Activated CD8-positive, alpha-beta memory T cell treated with anti-CD3 and anti-CD28 coated beads, Interleukin-2, amount 10 ng/mL, durations not matched to agents 7 days and 5 days (primary cell): ENCODE results near the gene UBAC1. TPM values are rescaled to one million over a fixed set of nuclear protein-coding genes. Genes with fewer than 3 reads are reported as not detected.
"Not testable (repeated sequence)": the region's sequence is repeated elsewhere in the genome, so short reads cannot be mapped to it uniquely, and the experiment has no call there.

ENCODE experiments used
- ATAC-seq: fragments of 150-1000 bp; cut with Tn5 transposase; one replicate; pipeline ENCODE4 v1.10.0; 2021; ENCODE audit warnings: moderate library complexity
- CTCF ChIA-PET: fragments of 350-600 bp; sonication (Branson Sonifier 250); formaldehyde crosslinking; loops from one replicate; lab custom pipeline; 2021; ENCODE audit warnings: antibody characterized with exemption; lab: Charles Lee
- DNase-seq: peaks from one replicate; pipeline ENCODE4 v3.0.0-alpha.2; 2020
- H3K27ac Mint-ChIP-seq: one replicate; pipeline ENCODE4 v1.8.0; 2021; ENCODE audit warnings: mild to moderate bottlenecking, mixed read lengths
- H3K27me3 Mint-ChIP-seq: one replicate; pipeline ENCODE4 v1.8.0; 2021; ENCODE audit warnings: mixed read lengths
- H3K36me3 Mint-ChIP-seq: one replicate; pipeline ENCODE4 v1.8.0; 2021; ENCODE audit warnings: mild to moderate bottlenecking, mixed read lengths
- H3K4me1 Mint-ChIP-seq: one replicate; pipeline ENCODE4 v1.8.0; 2021; ENCODE audit warnings: mixed read lengths
- H3K4me3 Mint-ChIP-seq: one replicate; pipeline ENCODE4 v1.8.0; 2021; ENCODE audit warnings: mild to moderate bottlenecking, moderate library complexity, mixed read lengths
- H3K9me3 Mint-ChIP-seq: one replicate; pipeline ENCODE4 v1.8.0; 2022; ENCODE audit warnings: low read depth, mixed read lengths
- total RNA-seq, 2 experiments: library from RNA; stranded (reverse); gene quantifications; one replicate each; pipeline ENCODE4 v1.2.3, GENCODE V29; 2021

The UBAC1 gene
- total RNA-seq, 2 experiments from 2014 or later, result 32.6 to 36.5 TPM

DNA sequence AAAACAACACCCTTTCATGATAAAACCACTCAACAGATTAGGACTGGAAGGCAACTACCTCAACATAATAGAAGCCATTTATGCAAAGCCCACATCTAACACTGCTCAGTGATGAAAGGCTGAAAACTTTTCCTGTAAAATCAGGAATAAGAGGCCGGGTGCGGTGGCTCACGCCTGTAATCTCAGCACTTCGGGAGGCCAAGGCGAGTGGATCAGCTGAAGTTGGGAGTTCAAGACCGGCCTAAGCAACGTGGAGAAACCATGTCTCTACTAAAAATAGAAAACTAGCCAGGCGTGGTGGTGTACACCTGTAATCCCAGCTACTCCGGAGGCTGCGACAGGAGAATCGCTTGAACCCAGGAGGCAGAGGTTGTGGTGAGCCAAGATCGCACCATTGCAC lies 44.9 kb downstream of the UBAC1 start:
- ATAC-seq, H3K27ac Mint-ChIP-seq, H3K4me3 Mint-ChIP-seq, CTCF ChIA-PET, DNase-seq, H3K27me3 Mint-ChIP-seq, H3K4me1 Mint-ChIP-seq: not testable (repeated sequence)
- Mint-ChIP-seq H3K36me3 (peaks cover 54% of the 10 kb centered on the region), H3K9me3 (peaks cover 20% of the 10 kb centered on the region)

DNA sequence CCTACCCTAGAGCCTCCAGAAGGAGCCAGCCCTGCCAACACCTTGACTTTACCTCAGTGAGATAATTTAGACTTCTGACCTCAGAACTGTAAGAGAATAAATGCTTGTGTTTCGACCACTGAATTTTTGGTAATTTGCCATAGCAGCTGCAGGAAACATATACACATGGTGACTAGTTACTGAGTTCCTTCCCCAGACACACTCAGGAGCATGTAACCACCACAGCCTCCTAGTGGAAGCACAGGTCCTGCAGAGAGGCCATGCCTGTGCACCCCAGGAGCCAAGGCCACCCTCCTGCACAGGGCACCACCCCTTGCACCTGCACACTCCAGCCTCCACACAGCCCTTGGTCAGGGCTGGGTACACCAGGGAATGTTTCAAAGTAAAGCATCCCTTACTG lies 46.3 kb downstream of the UBAC1 start:
- H3K4me3 Mint-ChIP-seq, result no peak overlapping the region
- no peak for ATAC-seq
- DNase-seq, result no peak
- H3K36me3 Mint-ChIP-seq, result peaks cover 66% of the 10 kb centered on the region
- H3K27ac Mint-ChIP-seq, result no peak overlapping the region
- no peaks in the 10 kb centered on the region for H3K27me3 Mint-ChIP-seq
- peaks cover 20% of the 10 kb centered on the region for H3K9me3 Mint-ChIP-seq
- H3K4me1 Mint-ChIP-seq, result peaks cover 14% of the 10 kb centered on the region
- CTCF ChIA-PET, result no interaction called here

DNA sequence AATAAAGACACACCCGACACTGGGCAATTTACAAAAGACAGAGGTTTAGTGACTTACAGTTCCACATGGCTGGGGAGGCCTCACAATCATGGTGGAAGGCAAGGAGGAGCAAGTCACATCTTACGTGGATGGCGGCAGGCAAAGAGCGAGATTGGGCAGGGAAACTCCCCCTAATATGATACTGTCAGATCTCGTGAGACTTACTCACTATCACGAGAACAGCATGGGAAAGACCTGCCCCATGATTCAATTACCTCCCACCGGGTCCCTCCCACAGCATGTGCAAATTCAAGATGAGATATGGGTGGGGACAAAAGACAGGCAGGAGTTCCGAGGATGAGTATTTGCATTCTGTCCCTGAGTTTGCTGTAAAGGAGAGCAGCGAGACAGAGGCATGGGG lies 49.9 kb downstream of the UBAC1 start:
- H3K9me3 Mint-ChIP-seq, DNase-seq, H3K27ac Mint-ChIP-seq, CTCF ChIA-PET, H3K4me3 Mint-ChIP-seq, ATAC-seq, H3K27me3 Mint-ChIP-seq: not testable (repeated sequence)
- Mint-ChIP-seq H3K36me3 (peaks cover 59% of the 10 kb centered on the region), H3K4me1 (peaks cover 30% of the 10 kb centered on the region)

DNA sequence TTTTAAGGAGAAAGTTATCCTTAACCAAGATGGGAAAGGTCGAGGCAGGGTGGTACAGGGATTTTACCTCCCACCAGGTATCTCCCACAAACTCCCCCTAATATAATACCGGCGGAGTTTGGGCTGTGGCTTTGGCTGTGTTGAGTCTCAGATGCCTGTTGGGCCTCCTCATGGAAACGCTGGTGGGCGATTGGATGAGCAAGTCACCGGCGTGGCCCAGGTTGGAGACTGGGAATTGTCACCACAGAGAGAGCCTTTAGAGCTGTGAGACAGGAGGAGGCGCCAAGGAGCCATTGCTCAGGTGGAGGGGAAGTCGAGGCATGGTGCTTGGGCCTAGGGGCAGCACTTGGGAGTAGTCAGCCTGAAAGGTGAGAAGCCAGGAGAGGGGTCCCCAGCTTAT lies 50.4 kb downstream of the UBAC1 start:
- DNase-seq, result no peak
- no peaks in the 10 kb centered on the region for H3K27me3 Mint-ChIP-seq

GRCh38 chr9:135910216-135910615 lies 51.0 kb downstream of the UBAC1 start:
- no peak overlapping the region for H3K4me3 Mint-ChIP-seq
- ATAC-seq, result no peak
- no peak overlapping the region for H3K27ac Mint-ChIP-seq
- H3K4me1 Mint-ChIP-seq, result peaks cover 41% of the 10 kb centered on the region
- peaks cover 5% of the 10 kb centered on the region for H3K9me3 Mint-ChIP-seq
- CTCF ChIA-PET, result interaction anchor here (0.6 kb wide), 1 partner anchor 49 kb away, joined by 3 read pairs; no protein-coding TSS in a partner anchor
- H3K27me3 Mint-ChIP-seq, result no peaks in the 10 kb centered on the region
- H3K36me3 Mint-ChIP-seq, result peaks cover 49% of the 10 kb centered on the region
- DNase-seq, result no peak

More for the DNA sequence above, 50.4 kb downstream of the UBAC1 start:
- Mint-ChIP-seq H3K4me3 (no peak overlapping the region), H3K4me1 (peaks cover 35% of the 10 kb centered on the region), H3K36me3 (peaks cover 54% of the 10 kb centered on the region), H3K9me3 (peaks cover 5% of the 10 kb centered on the region), H3K27ac (no peak overlapping the region)
- CTCF ChIA-PET, result no interaction called here
- ATAC-seq, result no peak

GRCh38 chr9:135909371-135909770 lies 51.8 kb downstream of the UBAC1 start:
- no peak overlapping the region for H3K27ac Mint-ChIP-seq
- no peak for ATAC-seq
- H3K9me3 Mint-ChIP-seq, result peaks cover 5% of the 10 kb centered on the region
- H3K4me3 Mint-ChIP-seq, result peak overlapping the region; percentile 67
- H3K36me3 Mint-ChIP-seq, result peaks cover 45% of the 10 kb centered on the region
- no peaks in the 10 kb centered on the region for H3K27me3 Mint-ChIP-seq
- CTCF ChIA-PET, result interaction anchor here (0.9 kb wide), 1 partner anchor 733 kb away, joined by 4 read pairs; no protein-coding TSS in a partner anchor
- DNase-seq, result no peak
- peaks cover 41% of the 10 kb centered on the region for H3K4me1 Mint-ChIP-seq

GRCh38 chr9:135908754-135909204 lies 52.4 kb downstream of the UBAC1 start:
- H3K9me3 Mint-ChIP-seq, result peaks cover 4% of the 10 kb centered on the region
- H3K27me3 Mint-ChIP-seq, result no peaks in the 10 kb centered on the region
- CTCF ChIA-PET, result interaction anchor here (0.9 kb wide), 1 partner anchor 734 kb away, joined by 4 read pairs; no protein-coding TSS in a partner anchor
- DNase-seq (no peak), ATAC-seq (no peak)
- H3K36me3 Mint-ChIP-seq, result peaks cover 42% of the 10 kb centered on the region
- H3K27ac Mint-ChIP-seq, result peak overlapping the region; percentile 55
- peaks cover 40% of the 10 kb centered on the region for H3K4me1 Mint-ChIP-seq
- H3K4me3 Mint-ChIP-seq, result peak overlapping the region; percentile 67

GRCh38 chr9:135908093-135908753 lies 53.0 kb downstream of the UBAC1 start:
- ATAC-seq, result peak; percentile 11
- CTCF ChIA-PET, result no interaction called here
- no peak for DNase-seq
- Mint-ChIP-seq H3K27ac (peak overlapping the region; percentile 55), H3K9me3 (peaks cover 2% of the 10 kb centered on the region), H3K4me1 (peaks cover 37% of the 10 kb centered on the region), H3K4me3 (peak overlapping the region; percentile 67), H3K36me3 (peaks cover 39% of the 10 kb centered on the region), H3K27me3 (no peaks in the 10 kb centered on the region)

GRCh38 chr9:135907431-135908092 lies 53.6 kb downstream of the UBAC1 start, which contains the start of gene CAMSAP1:
CAMSAP1 (minus strand) TSS chr9:135907546; CDS start chr9:135907159, 387 bp downstream.
- Mint-ChIP-seq H3K27me3 (no peaks in the 10 kb centered on the region), H3K27ac (peak within 1 kb of the TSS; percentile 53), H3K4me1 (peaks cover 37% of the 10 kb centered on the region), H3K9me3 (peaks cover 2% of the 10 kb centered on the region), H3K36me3 (peaks cover 41% of the 10 kb centered on the region), H3K4me3 (peak within 1 kb of the TSS; percentile 72)
- CTCF ChIA-PET, result interaction anchor here (1.0 kb wide), 1 partner anchor 44 kb away, joined by 3 read pairs; no protein-coding TSS in a partner anchor
- peak; percentile 95 for DNase-seq
- ATAC-seq, result peak; percentile 92

- peaks cover 36% of the 10 kb centered on the region for H3K36me3 Mint-ChIP-seq
- DNase-seq (no peak), ATAC-seq (no peak)
- H3K4me1 Mint-ChIP-seq, result peaks cover 37% of the 10 kb centered on the region
- H3K27ac Mint-ChIP-seq, result no peak overlapping the region
- CTCF ChIA-PET, result interaction anchor here (1.0 kb wide), 1 partner anchor 43 kb away, joined by 3 read pairs; no protein-coding TSS in a partner anchor
- no peak overlapping the region for H3K4me3 Mint-ChIP-seq
- peaks cover 2% of the 10 kb centered on the region for H3K9me3 Mint-ChIP-seq
- H3K27me3 Mint-ChIP-seq, result no peaks in the 10 kb centered on the region
These were observed 54.2 kb downstream of the UBAC1 start for GRCh38 chr9:135907006-135907430.

DNA sequence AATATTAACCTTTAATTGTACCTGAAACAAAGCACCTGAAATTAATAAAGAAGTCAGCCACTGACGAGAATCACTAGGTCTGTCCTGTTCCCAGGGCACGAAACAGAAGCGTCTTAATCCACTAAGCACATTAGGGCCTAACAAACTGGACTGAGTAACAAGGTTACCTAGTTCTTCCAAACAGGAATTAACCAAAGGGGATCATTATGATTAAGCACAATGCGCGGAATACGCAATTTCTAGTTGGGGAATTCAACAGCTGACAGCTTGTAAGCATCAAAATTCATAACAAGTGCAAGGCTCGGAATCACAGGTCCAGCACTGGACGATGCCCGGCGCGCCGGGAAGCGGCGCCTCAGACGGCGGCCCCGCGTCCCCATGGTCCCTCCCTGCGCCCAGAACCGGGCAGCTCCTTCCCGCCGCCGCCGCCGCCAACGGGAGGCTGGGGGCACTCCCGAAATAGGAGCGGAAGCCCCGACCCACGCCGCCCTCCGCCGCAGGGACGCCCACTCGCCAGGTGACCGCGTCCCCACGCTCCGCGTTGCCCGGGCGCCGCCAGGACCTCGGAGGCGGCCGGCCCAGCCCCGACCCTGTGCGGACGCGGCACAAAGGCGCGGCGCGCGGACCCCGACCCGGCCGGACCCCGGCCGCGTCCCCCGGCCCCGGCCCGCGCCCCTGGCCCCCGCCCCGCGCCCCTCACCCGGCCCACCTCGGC lies 54.7 kb downstream of the UBAC1 start:
- Mint-ChIP-seq H3K27me3 (no peaks in the 10 kb centered on the region), H3K4me3 (peak overlapping the region; percentile 72), H3K9me3 (no peaks in the 10 kb centered on the region), H3K36me3 (peaks cover 34% of the 10 kb centered on the region), H3K27ac (peak overlapping the region; percentile 53), H3K4me1 (peaks cover 35% of the 10 kb centered on the region)
- DNase-seq (no peak), ATAC-seq (no peak)
- CTCF ChIA-PET, result no interaction called here

DNA sequence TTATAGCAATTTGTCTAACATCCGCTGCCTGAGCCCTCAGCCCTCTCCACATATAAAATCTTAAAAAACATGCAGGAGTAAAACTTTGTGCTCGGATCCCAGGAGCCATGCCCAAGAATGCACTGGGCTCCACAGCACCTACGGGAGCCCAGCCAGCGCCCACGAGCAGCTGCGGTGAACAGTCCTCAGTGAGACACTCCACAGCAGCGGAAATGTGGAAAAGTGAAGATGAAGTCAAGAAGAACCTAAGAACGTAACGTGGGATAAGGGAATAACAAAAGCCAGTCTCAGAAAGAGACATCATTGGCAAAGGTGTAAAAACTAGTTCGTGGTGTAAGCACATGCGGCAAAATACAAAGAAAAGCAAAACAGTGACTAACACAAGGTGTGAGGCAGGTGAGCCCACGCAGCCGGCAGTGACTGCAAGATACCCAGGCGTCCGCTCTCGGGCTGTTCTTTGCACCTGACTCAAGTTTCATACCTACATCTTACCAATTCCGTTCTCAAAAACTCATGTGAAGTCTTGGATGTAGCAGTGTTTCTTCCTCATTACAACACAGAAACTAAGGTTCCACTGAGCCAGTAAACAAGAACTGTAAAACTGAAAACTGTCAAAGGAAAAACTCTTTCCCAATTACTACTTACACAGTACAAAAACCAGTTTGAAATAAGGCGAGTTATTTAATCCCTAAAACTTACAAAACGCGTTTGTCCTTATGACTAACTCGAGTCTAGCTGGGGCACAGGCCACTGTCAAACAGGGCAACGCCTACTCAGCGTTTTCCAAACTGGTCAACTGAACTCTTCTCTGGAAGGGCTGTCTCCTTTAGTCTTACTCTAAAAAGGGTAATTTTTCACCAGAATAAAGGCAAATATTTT lies 55.6 kb downstream of the UBAC1 start:
- ATAC-seq (no peak), DNase-seq (no peak)
- H3K36me3 Mint-ChIP-seq, result peaks cover 30% of the 10 kb centered on the region
- H3K27me3 Mint-ChIP-seq, result no peaks in the 10 kb centered on the region
- peak overlapping the region; percentile 72 for H3K4me3 Mint-ChIP-seq
- H3K4me1 Mint-ChIP-seq, result peaks cover 35% of the 10 kb centered on the region
- no peak overlapping the region for H3K27ac Mint-ChIP-seq
- no peaks in the 10 kb centered on the region for H3K9me3 Mint-ChIP-seq
- CTCF ChIA-PET, result no interaction called here
